ENCODE measurements around the gene TRABD2A.

The TRABD2A gene

GRCh38 chr2:84904717-84905174, 23.9 kb upstream of the TRABD2A start:
- DNase-seq (ENCODE audit: low read depth), result no peak

- DNase-seq (ENCODE audit: low read depth), result no peak
Observed at GRCh38 chr2:84904151-84904550, 23.3 kb upstream of the TRABD2A start.

GRCh38 chr2:84902526-84902925, 21.6 kb upstream of the TRABD2A start:
- DNase-seq (ENCODE audit: low read depth), result no peak

- DNase-seq (ENCODE audit: low read depth), result no peak
Observed at GRCh38 chr2:84901593-84902120, 20.8 kb upstream of the TRABD2A start.

GRCh38 chr2:84900971-84901370, 20.1 kb upstream of the TRABD2A start:
- DNase-seq (ENCODE audit: low read depth), result no peak

GRCh38 chr2:84899304-84900204, 18.7 kb upstream of the TRABD2A start:
- no peak for DNase-seq (ENCODE audit: low read depth)

- DNase-seq (ENCODE audit: low read depth), result no peak
Observed at GRCh38 chr2:84897773-84898172, 16.9 kb upstream of the TRABD2A start.

GRCh38 chr2:84896567-84896966, 15.7 kb upstream of the TRABD2A start:
- no peak for DNase-seq (ENCODE audit: low read depth)

- DNase-seq (ENCODE audit: low read depth), result no peak
Observed at GRCh38 chr2:84894758-84895520, 14.1 kb upstream of the TRABD2A start.

GRCh38 chr2:84894131-84894586, 13.3 kb upstream of the TRABD2A start:
- no peak for DNase-seq (ENCODE audit: low read depth)

- no peak for DNase-seq (ENCODE audit: low read depth)
Observed at GRCh38 chr2:84891355-84892010, 10.6 kb upstream of the TRABD2A start.

- no peak for DNase-seq (ENCODE audit: low read depth)
Observed at GRCh38 chr2:84889332-84889731, 8.4 kb upstream of the TRABD2A start.

GRCh38 chr2:84888401-84889276, 7.8 kb upstream of the TRABD2A start:
- no peak for DNase-seq (ENCODE audit: low read depth)

- DNase-seq (ENCODE audit: low read depth), result no peak
Observed at GRCh38 chr2:84886791-84887190, 5.9 kb upstream of the TRABD2A start.

GRCh38 chr2:84885111-84885510, 4.2 kb upstream of the TRABD2A start:
- no peak for DNase-seq (ENCODE audit: low read depth)

- DNase-seq (ENCODE audit: low read depth), result no peak
Observed at GRCh38 chr2:84884449-84884848, 3.6 kb upstream of the TRABD2A start.

GRCh38 chr2:84882775-84883550, 2.1 kb upstream of the TRABD2A start:
- DNase-seq (ENCODE audit: low read depth), result no peak

- no peak for DNase-seq (ENCODE audit: low read depth)
Observed at GRCh38 chr2:84882414-84882738, 1.5 kb upstream of the TRABD2A start.

- DNase-seq (ENCODE audit: low read depth), result peak; percentile 70
Observed at GRCh38 chr2:84881581-84882413, 913 bp upstream of the TRABD2A start.

- DNase-seq (ENCODE audit: low read depth), result no peak
Observed at GRCh38 chr2:84880395-84880644, 564 bp downstream of the TRABD2A start.

Measured in HS-5 (cell line).